GM23338 (cell line): ENCODE results near the gene GABRE. TPM values are rescaled to one million over a fixed set of nuclear protein-coding genes. Genes with fewer than 3 reads are reported as not detected.

Experiments used
- ATAC-seq: fragments of 200-7000 bp; cut with Tn5 transposase; 3 replicates; pipeline ENCODE4 v1.9.1; 2020
- DNase-seq: peaks from one replicate; pipeline ENCODE4 v3.0.0-alpha.2; 2015; ENCODE audit warnings: low spot score
- H2AFZ ChIP-seq: fragments of 200-600 bp; sonication (generic); 2 replicates; pipeline ENCODE4 v1.8.0; 2016; ENCODE audit warnings: antibody characterized with exemption, mild to moderate bottlenecking, moderate library complexity
- H3F3A ChIP-seq: fragments of 200-600 bp; sonication (generic); replicated peaks from 2 replicates; pipeline ENCODE4 v1.8.0; 2017; ENCODE audit warnings: antibody characterized with exemption, mixed run types, low read depth
- H3K27ac ChIP-seq: fragments of 200-600 bp; sonication (generic); 2 replicates; pipeline ENCODE4 v1.6.1; 2016; ENCODE audit warnings: low read depth
- H3K27me3 ChIP-seq: fragments of 200-600 bp; sonication (generic); 2 replicates; pipeline ENCODE4 v1.8.0; 2016; ENCODE audit warnings: mild to moderate bottlenecking, mixed run types, moderate library complexity; ENCODE audit not compliant: insufficient read depth
- H3K36me3 ChIP-seq: fragments of 200-600 bp; sonication (generic); 2 replicates; pipeline ENCODE4 v1.8.0; 2016; ENCODE audit warnings: mild to moderate bottlenecking; ENCODE audit not compliant: insufficient read depth
- H3K4me1 ChIP-seq: fragments of 200-600 bp; sonication (generic); 2 replicates; pipeline ENCODE4 v1.8.0; 2016; ENCODE audit warnings: mild to moderate bottlenecking, moderate library complexity; ENCODE audit not compliant: insufficient read depth
- H3K4me2 ChIP-seq: fragments of 200-600 bp; sonication (generic); 2 replicates; pipeline ENCODE4 v1.7.1; 2017; ENCODE audit warnings: mixed run types
- H3K4me3 ChIP-seq: fragments of 200-600 bp; sonication (generic); 2 replicates; pipeline ENCODE4 v1.6.1; 2016; ENCODE audit warnings: mixed run types
- H3K79me2 ChIP-seq: fragments of 200-600 bp; sonication (generic); replicated peaks from 2 replicates; pipeline ENCODE4 v1.8.0; 2017; ENCODE audit warnings: mild to moderate bottlenecking; ENCODE audit not compliant: insufficient read depth
- H3K9me2 ChIP-seq: fragments of 200-600 bp; sonication (generic); 2 replicates; pipeline ENCODE4 v1.8.0; 2017; ENCODE audit not compliant: insufficient read depth
- H4K20me1 ChIP-seq: fragments of 200-600 bp; sonication (generic); replicated peaks from 2 replicates; pipeline ENCODE4 v1.8.0; 2017; ENCODE audit warnings: mild to moderate bottlenecking; ENCODE audit not compliant: insufficient read depth
- H3K27ac Mint-ChIP-seq: 2 replicates; pipeline ENCODE4 v1.8.0; 2020; ENCODE audit warnings: inconsistent platforms, mild to moderate bottlenecking, moderate library complexity, mixed read lengths
- H3K27me3 Mint-ChIP-seq: 3 replicates; pipeline ENCODE4 v1.8.0; 2022; ENCODE audit warnings: low read depth, mild to moderate bottlenecking, moderate library complexity, mixed read lengths, inconsistent platforms; ENCODE audit not compliant: insufficient read depth, poor library complexity
- H3K36me3 Mint-ChIP-seq: 3 replicates; pipeline ENCODE4 v1.8.0; 2021; ENCODE audit warnings: low read depth, mild to moderate bottlenecking, inconsistent platforms, moderate library complexity, mixed read lengths
- H3K4me1 Mint-ChIP-seq: 3 replicates; pipeline ENCODE4 v1.8.0; 2020; ENCODE audit warnings: mild to moderate bottlenecking, inconsistent platforms, mixed read lengths
- H3K4me3 Mint-ChIP-seq: 3 replicates; pipeline ENCODE4 v1.8.0; 2021; ENCODE audit warnings: moderate library complexity, mild to moderate bottlenecking, inconsistent platforms, mixed read lengths
- H3K9me3 Mint-ChIP-seq: 3 replicates; pipeline ENCODE4 v1.8.0; 2020; ENCODE audit warnings: moderate library complexity, mild to moderate bottlenecking, inconsistent platforms, mixed read lengths
- EZH2 ChIP-seq: fragments of 200-600 bp; sonication (generic); IDR thresholded peaks from one replicate; pipeline ENCODE4 v1.8.0; 2017; ENCODE audit warnings: antibody characterized with exemption, mild to moderate bottlenecking, low read depth; ENCODE audit not compliant: unreplicated experiment
- POLR2AphosphoS5 ChIP-seq: IDR thresholded peaks from 2 replicates; pipeline ENCODE4 v1.6.1; 2016; ENCODE audit warnings: antibody characterized with exemption, low read depth
- REST ChIP-seq: IDR thresholded peaks from one replicate; pipeline ENCODE4 v1.6.1; 2018; ENCODE audit warnings: antibody characterized with exemption; ENCODE audit not compliant: unreplicated experiment
- STAT1 ChIP-seq: IDR thresholded peaks from one replicate; pipeline ENCODE4 v1.6.1; 2016; ENCODE audit warnings: antibody characterized with exemption; ENCODE audit not compliant: unreplicated experiment
- ZNF114 ChIP-seq: fragments of 250-450 bp; sonication (Bioruptor Pico); IDR thresholded peaks from 2 replicates; pipeline ENCODE4 v1.5.0; 2020; ENCODE audit warnings: mild to moderate bottlenecking, moderate library complexity
- ZNF331 ChIP-seq: fragments of 250-450 bp; sonication (Bioruptor Pico); IDR thresholded peaks from 2 replicates; pipeline ENCODE4 v1.5.0; 2020; ENCODE audit warnings: low read depth, mild to moderate bottlenecking, moderate library complexity
- ZNF462 ChIP-seq: fragments of 250-450 bp; sonication (Bioruptor Pico); IDR thresholded peaks from 2 replicates; pipeline ENCODE4 v1.5.0; 2020; ENCODE audit warnings: mild to moderate bottlenecking, moderate library complexity
- polyA plus RNA-seq: library from polyadenylated mRNA; unstranded; fragments of >200 nt; fragmentation: Nextera tagmentation; extraction: Ambion mirVana; gene quantifications from 2 replicates; pipeline ENCODE4 v1.2.1, GENCODE V29; 2016
- total RNA-seq: library from RNA; depleted of rRNA; stranded (reverse); fragments of >200 nt; shearing (Covaris generic); gene quantifications from 2 replicates; pipeline ENCODE4 v1.2.3, GENCODE V29; 2014

The GABRE gene
- total and polyA plus RNA-seq, 2 experiments from 2014 or later, result 4.9 to 8.3 TPM

- no peak for TF ChIP-seq ZNF462 (CRISPR knock-in tag)
- no peak for TF ChIP-seq POLR2AphosphoS5
- TF ChIP-seq EZH2, result no peak
These were observed 16.4 kb downstream of the GABRE start (continued) for GRCh38 chrX:151958101-151958500.

- Mint-ChIP-seq H3K4me1 (no peaks in the 10 kb centered on the region), H3K9me3 (no peaks in the 10 kb centered on the region), H3K4me3 (no peak overlapping the region), H3K36me3 (peaks cover 20% of the 10 kb centered on the region; the same call in 2 of the 3 replicates), H3K27ac (no peak overlapping the region), H3K27me3 (no peaks in the 10 kb centered on the region)
- Histone ChIP-seq H2AFZ (no peak overlapping the region), H4K20me1 (no peaks in the 10 kb centered on the region), H3K36me3 (no peaks in the 10 kb centered on the region), H3K79me2 (no peaks in the 10 kb centered on the region), H3K27ac (no peak overlapping the region), H3K4me1 (no peaks in the 10 kb centered on the region), H3K4me3 (no peak overlapping the region), H3K27me3 (no peaks in the 10 kb centered on the region), H3K9me2 (no peaks in the 10 kb centered on the region), H3K4me2 (no peak overlapping the region), H3F3A (no peaks in the 10 kb centered on the region)
- ATAC-seq (no peak), DNase-seq (no peak)
- TF ChIP-seq REST, result no peak
- no peak for TF ChIP-seq ZNF331 (CRISPR knock-in tag)
- TF ChIP-seq STAT1, result no peak
- TF ChIP-seq ZNF114, result no peak
- no peak for TF ChIP-seq POLR2AphosphoS5
These were observed 19.7 kb downstream of the GABRE start for GRCh38 chrX:151954730-151955129.
